MM.1S (cell line): ENCODE results near the gene BRD3OS.

Source experiments
- DNase-seq: peaks from one replicate; pipeline ENCODE4 v3.0.0-alpha.2; 2015
- H2AFZ ChIP-seq: fragments of 300-600 bp; sonication (generic); 2 replicates; pipeline ENCODE4 v1.6.0; 2016; ENCODE audit warnings: antibody characterized with exemption, low read length
- H3F3A ChIP-seq: fragments of 300-600 bp; sonication (generic); 2 replicates; pipeline ENCODE4 v1.6.1; 2016; ENCODE audit warnings: mild to moderate bottlenecking, antibody characterized with exemption, low read length, moderate library complexity, mixed read lengths; ENCODE audit not compliant: insufficient read depth
- H3K27ac ChIP-seq: fragments of 300-600 bp; sonication (generic); 2 replicates; pipeline ENCODE4 v1.5.1; 2016; ENCODE audit warnings: mild to moderate bottlenecking, low read length
- H3K27me3 ChIP-seq: fragments of 300-600 bp; sonication (generic); replicated peaks from 2 replicates; pipeline ENCODE4 v1.6.0; 2016; ENCODE audit warnings: low read length; ENCODE audit not compliant: insufficient read depth
- H3K36me3 ChIP-seq: fragments of 300-600 bp; sonication (generic); replicated peaks from 2 replicates; pipeline ENCODE4 v1.6.1; 2016; ENCODE audit warnings: mild to moderate bottlenecking, low read length, mixed read lengths; ENCODE audit not compliant: insufficient read depth
- H3K4me1 ChIP-seq: fragments of 300-600 bp; sonication (generic); 2 replicates; pipeline ENCODE4 v1.6.1; 2016; ENCODE audit warnings: low read length, mixed read lengths
- H3K4me2 ChIP-seq: fragments of 300-600 bp; sonication (generic); 2 replicates; pipeline ENCODE4 v1.6.0; 2016; ENCODE audit warnings: low read depth, low read length
- H3K4me3 ChIP-seq: fragments of 300-600 bp; sonication (generic); 2 replicates; pipeline ENCODE4 v1.5.1; 2016; ENCODE audit warnings: low read length, mixed read lengths
- H3K79me2 ChIP-seq: fragments of 300-600 bp; sonication (generic); 2 replicates; pipeline ENCODE4 v1.6.1; 2016; ENCODE audit warnings: mixed run types, low read length, mixed read lengths
- H3K9ac ChIP-seq: fragments of 300-600 bp; sonication (generic); 2 replicates; pipeline ENCODE4 v1.6.1; 2016; ENCODE audit warnings: low read length, mixed read lengths
- H3K9me2 ChIP-seq: fragments of 300-600 bp; sonication (generic); replicated peaks from 2 replicates; pipeline ENCODE4 v1.6.1; 2016; ENCODE audit warnings: mild to moderate bottlenecking, low read length, mixed read lengths; ENCODE audit not compliant: insufficient read depth
- H3K9me3 ChIP-seq: fragments of 300-600 bp; sonication (generic); replicated peaks from 2 replicates; pipeline ENCODE4 v1.6.1; 2016; ENCODE audit warnings: mild to moderate bottlenecking, low read length, mixed read lengths; ENCODE audit not compliant: insufficient read depth
- H4K20me1 ChIP-seq: fragments of 300-600 bp; sonication (generic); 2 replicates; pipeline ENCODE4 v1.6.1; 2016; ENCODE audit warnings: mild to moderate bottlenecking, low read length, moderate library complexity, mixed read lengths; ENCODE audit not compliant: insufficient read depth
- EZH2 ChIP-seq: fragments of 300-600 bp; sonication (generic); optimal IDR thresholded peaks from 2 replicates; pipeline ENCODE3; 2017; ENCODE audit warnings: low read depth, mild to moderate bottlenecking, antibody characterized with exemption, low read length, mixed read lengths
- EZH2phosphoT487 ChIP-seq: fragments of 300-600 bp; sonication (generic); IDR thresholded peaks from 2 replicates; pipeline ENCODE4 v1.6.1; 2018; ENCODE audit warnings: antibody characterized with exemption, low read length
- TF ChIP-seq, protein P1 (sequence below): fragments of 300-600 bp; sonication (generic); IDR thresholded peaks from 2 replicates; pipeline ENCODE4 v1.5.1; 2016; ENCODE audit warnings: antibody characterized with exemption, low read length, mixed read lengths

Gene BRD3OS

DNA sequence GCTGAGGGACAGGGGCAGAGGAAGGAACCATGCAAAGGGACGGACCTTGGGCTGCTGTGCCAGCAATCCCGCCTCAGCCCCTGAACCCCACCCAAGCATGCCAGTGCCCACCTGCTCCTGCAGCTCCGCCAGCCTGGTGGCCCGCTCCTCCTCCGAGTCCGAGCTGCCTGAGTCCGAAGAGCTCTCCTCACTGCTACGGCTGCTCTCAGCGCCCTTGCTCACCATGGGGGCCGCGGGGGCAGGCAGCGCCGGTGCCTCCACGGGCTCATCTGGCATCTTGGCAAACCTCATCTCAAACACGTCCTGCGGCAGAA, 16.3 kb downstream of the BRD3OS start:
- H3K36me3 ChIP-seq: no peaks in the 10 kb centered on the region

DNA sequence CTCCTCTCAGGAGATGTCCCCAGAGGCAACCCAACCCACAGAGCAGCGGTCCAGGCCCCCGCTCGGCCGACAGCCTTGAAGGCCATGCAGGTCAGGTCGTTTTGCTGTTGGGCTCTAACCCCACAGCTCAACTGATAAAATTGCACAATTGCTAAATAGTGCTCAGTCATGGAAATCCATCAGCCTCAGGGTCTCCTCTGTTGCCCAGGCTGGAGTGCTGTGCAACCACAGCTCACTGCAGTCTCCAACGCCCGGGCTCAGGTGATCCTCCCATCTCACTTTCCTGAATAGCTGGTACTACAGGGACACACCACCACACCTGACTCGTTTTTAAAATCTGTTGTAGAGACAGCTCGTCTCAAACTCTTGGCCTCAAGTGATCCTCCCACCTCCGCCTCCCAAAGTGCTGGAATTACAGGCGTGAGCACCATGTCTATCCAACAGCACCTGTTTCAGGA, 18.3 kb downstream of the BRD3OS start:
- Histone ChIP-seq H3K79me2 (no peaks in the 10 kb centered on the region), H2AFZ (no peak overlapping the region), H4K20me1 (no peaks in the 10 kb centered on the region), H3F3A (no peaks in the 10 kb centered on the region), H3K9me3 (no peaks in the 10 kb centered on the region), H3K27ac (no peak overlapping the region), H3K9me2 (no peaks in the 10 kb centered on the region), H3K27me3 (no peaks in the 10 kb centered on the region), H3K4me2 (no peak overlapping the region), H3K4me3 (no peak overlapping the region), H3K36me3 (no peaks in the 10 kb centered on the region), H3K4me1 (no peaks in the 10 kb centered on the region), H3K9ac (no peak overlapping the region)
- no peak for DNase-seq
- TF ChIP-seq, protein P1, sequence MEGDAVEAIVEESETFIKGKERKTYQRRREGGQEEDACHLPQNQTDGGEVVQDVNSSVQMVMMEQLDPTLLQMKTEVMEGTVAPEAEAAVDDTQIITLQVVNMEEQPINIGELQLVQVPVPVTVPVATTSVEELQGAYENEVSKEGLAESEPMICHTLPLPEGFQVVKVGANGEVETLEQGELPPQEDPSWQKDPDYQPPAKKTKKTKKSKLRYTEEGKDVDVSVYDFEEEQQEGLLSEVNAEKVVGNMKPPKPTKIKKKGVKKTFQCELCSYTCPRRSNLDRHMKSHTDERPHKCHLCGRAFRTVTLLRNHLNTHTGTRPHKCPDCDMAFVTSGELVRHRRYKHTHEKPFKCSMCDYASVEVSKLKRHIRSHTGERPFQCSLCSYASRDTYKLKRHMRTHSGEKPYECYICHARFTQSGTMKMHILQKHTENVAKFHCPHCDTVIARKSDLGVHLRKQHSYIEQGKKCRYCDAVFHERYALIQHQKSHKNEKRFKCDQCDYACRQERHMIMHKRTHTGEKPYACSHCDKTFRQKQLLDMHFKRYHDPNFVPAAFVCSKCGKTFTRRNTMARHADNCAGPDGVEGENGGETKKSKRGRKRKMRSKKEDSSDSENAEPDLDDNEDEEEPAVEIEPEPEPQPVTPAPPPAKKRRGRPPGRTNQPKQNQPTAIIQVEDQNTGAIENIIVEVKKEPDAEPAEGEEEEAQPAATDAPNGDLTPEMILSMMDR: no peak
- TF ChIP-seq EZH2 (no peak), EZH2phosphoT487 (no peak)

More for the DNA sequence above, 16.3 kb downstream of the BRD3OS start:
- TF ChIP-seq, protein P1: no peak
- no peak for TF ChIP-seq EZH2phosphoT487
- TF ChIP-seq EZH2: no peak
- H3K27ac ChIP-seq: no peak overlapping the region
- no peak overlapping the region for H3K4me2 ChIP-seq
- H3K9me2 ChIP-seq: no peaks in the 10 kb centered on the region
- H3K4me1 ChIP-seq: no peaks in the 10 kb centered on the region
- no peak overlapping the region for H3K9ac ChIP-seq
- no peak for DNase-seq
- no peaks in the 10 kb centered on the region for H3F3A ChIP-seq
- H3K9me3 ChIP-seq: no peaks in the 10 kb centered on the region
- H2AFZ ChIP-seq: no peak overlapping the region
- no peaks in the 10 kb centered on the region for H4K20me1 ChIP-seq
- H3K79me2 ChIP-seq: no peaks in the 10 kb centered on the region
- no peak overlapping the region for H3K4me3 ChIP-seq
- H3K27me3 ChIP-seq: no peaks in the 10 kb centered on the region

DNA sequence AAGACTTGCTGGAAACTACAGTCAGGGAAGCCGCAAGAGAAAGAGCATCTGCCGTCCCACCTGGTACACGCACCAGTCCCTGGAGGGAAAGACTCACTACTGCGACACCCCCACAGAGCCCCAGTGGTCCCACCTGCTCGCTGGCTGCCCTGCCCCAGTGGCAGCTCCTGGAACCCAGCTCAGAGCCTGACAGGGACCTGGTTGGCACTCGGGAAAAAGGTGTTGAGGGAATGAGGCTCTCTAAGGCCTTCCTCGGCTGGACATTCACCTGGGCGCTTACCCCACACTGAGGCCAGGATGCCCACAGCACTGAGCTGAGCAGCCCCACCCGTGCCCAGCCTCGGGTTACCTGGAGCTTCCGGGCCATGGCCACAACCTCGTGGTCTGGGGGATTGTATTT, 19.7 kb downstream of the BRD3OS start:
- TF ChIP-seq EZH2phosphoT487 (no peak), EZH2 (no peak)
- TF ChIP-seq, protein P1: no peak
- H3F3A ChIP-seq: no peaks in the 10 kb centered on the region
- H3K9me2 ChIP-seq: no peaks in the 10 kb centered on the region
- no peak for DNase-seq
- no peak overlapping the region for H3K4me3 ChIP-seq
- H2AFZ ChIP-seq: no peak overlapping the region
- H3K4me1 ChIP-seq: no peaks in the 10 kb centered on the region
- no peaks in the 10 kb centered on the region for H3K36me3 ChIP-seq
- no peaks in the 10 kb centered on the region for H3K27me3 ChIP-seq
- H3K79me2 ChIP-seq: no peaks in the 10 kb centered on the region
- no peak overlapping the region for H3K4me2 ChIP-seq
- H3K27ac ChIP-seq: no peak overlapping the region
- H3K9me3 ChIP-seq: no peaks in the 10 kb centered on the region
- H3K9ac ChIP-seq: no peak overlapping the region
- H4K20me1 ChIP-seq: no peaks in the 10 kb centered on the region
